Endothelial cell of umbilical vein (primary cell): ENCODE data around the gene HDHD2.

ENCODE experiments used
- EZH2 ChIP-seq: IDR thresholded peaks from 2 replicates; pipeline ENCODE4 v1.6.1; 2012; ENCODE audit warnings: borderline replicate concordance, low read depth, mild to moderate bottlenecking, moderate library complexity, low read length, inconsistent platforms; ENCODE audit not compliant: severe bottlenecking
- GATA2 ChIP-seq: IDR thresholded peaks from 2 replicates; pipeline ENCODE4 v1.7.0; 2011; ENCODE audit warnings: low read depth, mild to moderate bottlenecking, moderate library complexity, mixed read lengths, low read length; ENCODE audit not compliant: insufficient read length, insufficient read depth
- JUN ChIP-seq: IDR thresholded peaks from 2 replicates; pipeline ENCODE4 v1.6.1; 2011; ENCODE audit warnings: borderline replicate concordance, low read depth; ENCODE audit not compliant: insufficient read length, insufficient read depth
- MYC ChIP-seq: IDR thresholded peaks from one replicate; pipeline ENCODE4 v1.6.1; 2011; ENCODE audit warnings: mild to moderate bottlenecking, low read depth, low read length
- POLR2A ChIP-seq: IDR thresholded peaks from 2 replicates; pipeline ENCODE4 v1.6.1; 2012; ENCODE audit warnings: low read depth, mild to moderate bottlenecking, control low read depth, low read length
- POLR2AphosphoS5 ChIP-seq: IDR thresholded peaks from 2 replicates; pipeline ENCODE4 v1.6.1; 2012; ENCODE audit warnings: low read depth, mild to moderate bottlenecking, control low read depth, low read length, moderate library complexity; ENCODE audit not compliant: insufficient read depth
- TF ChIP-seq, protein P1 (sequence below): IDR thresholded peaks from 2 replicates; pipeline ENCODE4 v1.6.1; 2011; ENCODE audit not compliant: insufficient read depth, insufficient read length
- TF ChIP-seq, protein P2 (sequence below), 2 donors: IDR thresholded peaks; 1 replicate in 1 of 2; 2 replicates in 1 of 2; pipeline ENCODE4 v1.5.1; 2011; ENCODE audit warnings: low read length in 2 of 2, mild to moderate bottlenecking in 2 of 2, moderate library complexity in 2 of 2, control low read depth in 1 of 2, inconsistent platforms in 1 of 2, low read depth in 1 of 2; ENCODE audit not compliant: insufficient read depth in 1 of 2; ENCODE audit errors: extremely low read depth in 1 of 2

DNA sequence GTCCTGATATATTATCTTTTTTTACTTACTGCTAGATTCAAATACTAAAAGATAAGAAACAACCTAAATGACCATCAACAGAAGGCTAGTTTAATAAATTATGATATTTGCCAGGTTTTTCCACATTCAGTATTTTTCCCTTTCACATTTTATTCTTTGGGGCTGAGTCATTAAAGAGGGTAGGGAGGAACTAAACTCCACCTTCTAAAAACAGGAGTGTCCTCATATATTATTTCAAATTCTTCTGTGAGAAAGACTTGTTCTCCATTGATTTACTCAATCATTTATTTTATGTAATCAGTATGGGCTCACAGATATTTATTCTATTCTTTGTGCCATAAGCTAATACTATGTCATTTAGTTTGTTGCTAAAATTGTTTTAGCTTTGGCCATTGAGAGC is 9.0 kb downstream of the HDHD2 start:
- TF ChIP-seq, protein P1, sequence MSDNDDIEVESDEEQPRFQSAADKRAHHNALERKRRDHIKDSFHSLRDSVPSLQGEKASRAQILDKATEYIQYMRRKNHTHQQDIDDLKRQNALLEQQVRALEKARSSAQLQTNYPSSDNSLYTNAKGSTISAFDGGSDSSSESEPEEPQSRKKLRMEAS = no peak
- TF ChIP-seq, protein P2, sequence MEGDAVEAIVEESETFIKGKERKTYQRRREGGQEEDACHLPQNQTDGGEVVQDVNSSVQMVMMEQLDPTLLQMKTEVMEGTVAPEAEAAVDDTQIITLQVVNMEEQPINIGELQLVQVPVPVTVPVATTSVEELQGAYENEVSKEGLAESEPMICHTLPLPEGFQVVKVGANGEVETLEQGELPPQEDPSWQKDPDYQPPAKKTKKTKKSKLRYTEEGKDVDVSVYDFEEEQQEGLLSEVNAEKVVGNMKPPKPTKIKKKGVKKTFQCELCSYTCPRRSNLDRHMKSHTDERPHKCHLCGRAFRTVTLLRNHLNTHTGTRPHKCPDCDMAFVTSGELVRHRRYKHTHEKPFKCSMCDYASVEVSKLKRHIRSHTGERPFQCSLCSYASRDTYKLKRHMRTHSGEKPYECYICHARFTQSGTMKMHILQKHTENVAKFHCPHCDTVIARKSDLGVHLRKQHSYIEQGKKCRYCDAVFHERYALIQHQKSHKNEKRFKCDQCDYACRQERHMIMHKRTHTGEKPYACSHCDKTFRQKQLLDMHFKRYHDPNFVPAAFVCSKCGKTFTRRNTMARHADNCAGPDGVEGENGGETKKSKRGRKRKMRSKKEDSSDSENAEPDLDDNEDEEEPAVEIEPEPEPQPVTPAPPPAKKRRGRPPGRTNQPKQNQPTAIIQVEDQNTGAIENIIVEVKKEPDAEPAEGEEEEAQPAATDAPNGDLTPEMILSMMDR (IDR thresholded peaks at IDR 0.05; ENCODE audit: extremely low read depth in 1 of 2, insufficient read depth in 1 of 2, low read depth in 1 of 2, low read length in 2 of 2) = no peak
- TF ChIP-seq EZH2 (no peak), POLR2A (no peak), JUN (no peak), POLR2AphosphoS5 (no peak), MYC (no peak), GATA2 (no peak)
